ENCODE measurements around the gene MET. TPM values are rescaled to one million over a fixed set of nuclear protein-coding genes. Genes with fewer than 3 reads are reported as not detected.

MET gene
- total RNA-seq, 1 donor from 2014 or later, result 55.4 TPM

- Mint-ChIP-seq H3K4me3 (ENCODE audit: unreplicated experiment) (no peak overlapping the region), H3K36me3 (ENCODE audit: unreplicated experiment) (no peaks in the 10 kb centered on the region), H3K27ac (ENCODE audit: unreplicated experiment) (no peak overlapping the region), H3K27me3 (ENCODE audit: unreplicated experiment) (no peaks in the 10 kb centered on the region), H3K9me3 (ENCODE audit: unreplicated experiment) (peaks cover 11% of the 10 kb centered on the region), H3K4me1 (ENCODE audit: unreplicated experiment) (no peaks in the 10 kb centered on the region)
- no peak for DNase-seq (ENCODE audit: extremely low spot score, unreplicated experiment)
- TF ChIP-seq CTCF (IDR thresholded peaks at IDR 0.05), result no peak
Observed at GRCh38 chr7:116829493-116829892, 157.5 kb downstream of the MET start.

- Mint-ChIP-seq H3K27me3 (ENCODE audit: unreplicated experiment) (no peaks in the 10 kb centered on the region), H3K27ac (ENCODE audit: unreplicated experiment) (no peak overlapping the region), H3K4me3 (ENCODE audit: unreplicated experiment) (no peak overlapping the region), H3K36me3 (ENCODE audit: unreplicated experiment) (no peaks in the 10 kb centered on the region), H3K9me3 (ENCODE audit: unreplicated experiment) (no peaks in the 10 kb centered on the region), H3K4me1 (ENCODE audit: unreplicated experiment) (no peaks in the 10 kb centered on the region)
- TF ChIP-seq CTCF (IDR thresholded peaks at IDR 0.05), result no peak
- DNase-seq (ENCODE audit: extremely low spot score, unreplicated experiment), result no peak
Observed at GRCh38 chr7:116832692-116833091, 160.7 kb downstream of the MET start.

GRCh38 chr7:116834815-116835504 lies 163.0 kb downstream of the MET start:
- no peak for DNase-seq (ENCODE audit: extremely low spot score, unreplicated experiment)
- Mint-ChIP-seq H3K9me3 (ENCODE audit: unreplicated experiment) (no peaks in the 10 kb centered on the region), H3K4me3 (ENCODE audit: unreplicated experiment) (no peak overlapping the region), H3K4me1 (ENCODE audit: unreplicated experiment) (no peaks in the 10 kb centered on the region), H3K27ac (ENCODE audit: unreplicated experiment) (no peak overlapping the region), H3K27me3 (ENCODE audit: unreplicated experiment) (no peaks in the 10 kb centered on the region), H3K36me3 (ENCODE audit: unreplicated experiment) (no peaks in the 10 kb centered on the region)
- no peak for TF ChIP-seq CTCF (IDR thresholded peaks at IDR 0.05)

GRCh38 chr7:116836048-116836447 lies 164.1 kb downstream of the MET start:
- Mint-ChIP-seq H3K9me3 (ENCODE audit: unreplicated experiment) (no peaks in the 10 kb centered on the region), H3K27me3 (ENCODE audit: unreplicated experiment) (no peaks in the 10 kb centered on the region)

GRCh38 chr7:116836911-116837310 lies 164.9 kb downstream of the MET start:
- H3K9me3 Mint-ChIP-seq (ENCODE audit: unreplicated experiment), result no peaks in the 10 kb centered on the region
- DNase-seq (ENCODE audit: extremely low spot score, unreplicated experiment), result no peak
- TF ChIP-seq CTCF (IDR thresholded peaks at IDR 0.05), result no peak
- H3K36me3 Mint-ChIP-seq (ENCODE audit: unreplicated experiment), result no peaks in the 10 kb centered on the region
- no peaks in the 10 kb centered on the region for H3K27me3 Mint-ChIP-seq (ENCODE audit: unreplicated experiment)
- no peak overlapping the region for H3K4me3 Mint-ChIP-seq (ENCODE audit: unreplicated experiment)
- H3K4me1 Mint-ChIP-seq (ENCODE audit: unreplicated experiment), result no peaks in the 10 kb centered on the region
- H3K27ac Mint-ChIP-seq (ENCODE audit: unreplicated experiment), result no peak overlapping the region

More at GRCh38 chr7:116836048-116836447, 164.1 kb downstream of the MET start:
- Mint-ChIP-seq H3K36me3 (ENCODE audit: unreplicated experiment) (no peaks in the 10 kb centered on the region), H3K27ac (ENCODE audit: unreplicated experiment) (no peak overlapping the region), H3K4me1 (ENCODE audit: unreplicated experiment) (no peaks in the 10 kb centered on the region), H3K4me3 (ENCODE audit: unreplicated experiment) (no peak overlapping the region)
- TF ChIP-seq CTCF (IDR thresholded peaks at IDR 0.05), result no peak
- DNase-seq (ENCODE audit: extremely low spot score, unreplicated experiment), result no peak

All from osteocyte (in vitro differentiated cells).